Testis (tissue), 3 donors: ENCODE results near the gene WDR76. TPM values are rescaled to one million over a fixed set of nuclear protein-coding genes. Genes with fewer than 3 reads are reported as not detected.

Experiments
- DNase-seq: peaks from one replicate; pipeline ENCODE4 v3.0.0-alpha.2; 2019
- H3K27ac ChIP-seq, 2 donors: fragments of 200-600 bp; sonication (generic); one replicate each; pipeline ENCODE4 v1.5.1; 2019
- H3K27me3 ChIP-seq: fragments of 200-600 bp; sonication (generic); one replicate; pipeline ENCODE4 v1.5.1; 2019
- H3K36me3 ChIP-seq: fragments of 200-600 bp; sonication (generic); one replicate; pipeline ENCODE4 v1.5.1; 2017; ENCODE audit warnings: low read depth; ENCODE audit errors: missing control alignments
- H3K4me1 ChIP-seq: fragments of 200-600 bp; sonication (generic); one replicate; pipeline ENCODE4 v1.5.1; 2019
- H3K4me3 ChIP-seq, 2 donors: fragments of 200-600 bp; sonication (generic); one replicate each; pipeline ENCODE4 v1.5.1; 2017 to 2019
- H3K9me3 ChIP-seq: fragments of 200-600 bp; sonication (generic); one replicate; pipeline ENCODE4 v1.5.1; 2017
- CTCF ChIP-seq, 3 experiments: fragments of 450-650 bp in 2 of 3; fragments of 200-600 bp in 1 of 3; sonication (generic) in 1 of 3; IDR thresholded peaks; one replicate each; pipeline ENCODE4 v1.5.1; 2016 to 2019; ENCODE audit warnings: antibody characterized with exemption in 3 of 3, mild to moderate bottlenecking in 2 of 3, moderate library complexity in 1 of 3
- POLR2A ChIP-seq: fragments of 450-650 bp; IDR thresholded peaks from one replicate; pipeline ENCODE4 v1.6.1; 2017; ENCODE audit warnings: antibody characterized with exemption, mild to moderate bottlenecking, moderate library complexity
- WGBS, 2 donors: methylation state at CpG; one replicate each; pipeline ENCODE4 v1.1.5; 2018; 5-methylcytosine and 5-hydroxymethylcytosine counted together
- intact Hi-C: fragments of 100-400 bp; cut with DNase I; formaldehyde crosslinking; loops from one replicate; pipeline ENCODE4 v1.15.1; 2023; ENCODE audit warnings: low total_unique reads
- polyA plus RNA-seq: library from polyadenylated mRNA; stranded (reverse); fragments of 350-450 nt; fragmentation: Illumina TruSeq; extraction: RNeasy Lipid Tissue Mini Kit (QIAGEN cat#74804); gene quantifications from one replicate; pipeline ENCODE4 v1.2.3, GENCODE V29; 2014; ENCODE audit warnings: low read depth, low replicate concordance; ENCODE audit not compliant: insufficient read depth
- total RNA-seq, 2 donors: library from RNA; depleted of rRNA; stranded (reverse); fragments of >200 nt; gene quantifications; one replicate each; pipeline ENCODE4 v1.2.3, GENCODE V29; 2016

WDR76 gene
- total and polyA plus RNA-seq, 3 donors from 2014 or later: 7.9 to 16.9 (median 9.5) TPM

- Histone ChIP-seq H3K4me3 (no peak overlapping the region), H3K27me3 (no peaks in the 10 kb centered on the region), H3K27ac (no peak overlapping the region), H3K4me1 (peaks cover 24% of the 10 kb centered on the region), H3K9me3 (no peaks in the 10 kb centered on the region), H3K36me3 (no peaks in the 10 kb centered on the region)
- WGBS, 2 donors: 67 to 74% methylated on average over 5 of the region's 5 CpGs
- TF ChIP-seq CTCF (IDR thresholded peaks at IDR 0.05) (no peak), POLR2A (no peak)
- intact Hi-C loops: no loop called here
- DNase-seq: no peak
Observed at GRCh38 chr15:43895586-43895985, 68.8 kb downstream of the WDR76 start.

- no peaks in the 10 kb centered on the region for H3K36me3 ChIP-seq
- TF ChIP-seq CTCF (IDR thresholded peaks at IDR 0.05) (no peak), POLR2A (no peak)
- peaks cover 32% of the 10 kb centered on the region for H3K4me1 ChIP-seq
- DNase-seq: no peak
- no peaks in the 10 kb centered on the region for H3K27me3 ChIP-seq
- H3K27ac ChIP-seq: no peak overlapping the region
- intact Hi-C loops: no loop called here
- H3K9me3 ChIP-seq: no peaks in the 10 kb centered on the region
- H3K4me3 ChIP-seq: no peak overlapping the region
- 93 to 97% methylated on average over 1 of the region's 1 CpG for WGBS, 2 donors
Observed at GRCh38 chr15:43896543-43896942, 69.7 kb downstream of the WDR76 start.

GRCh38 chr15:43898891-43899290, 72.1 kb downstream of the WDR76 start:
- peaks cover 29% of the 10 kb centered on the region for H3K4me1 ChIP-seq
- no peak for DNase-seq
- TF ChIP-seq CTCF (IDR thresholded peaks at IDR 0.05) (no peak), POLR2A (no peak)
- no peaks in the 10 kb centered on the region for H3K9me3 ChIP-seq
- no peak overlapping the region for H3K4me3 ChIP-seq
- H3K36me3 ChIP-seq: no peaks in the 10 kb centered on the region
- peak overlapping the region; percentile 35 to 39 for H3K27ac ChIP-seq
- WGBS, 2 donors: 33 to 35% methylated on average over 2 of the region's 2 CpGs
- intact Hi-C loops: no loop called here
- no peaks in the 10 kb centered on the region for H3K27me3 ChIP-seq

- H3K36me3 ChIP-seq: no peaks in the 10 kb centered on the region
- peaks cover 25% of the 10 kb centered on the region for H3K4me1 ChIP-seq
- TF ChIP-seq CTCF (IDR thresholded peaks at IDR 0.05): no peak
- no peak for TF ChIP-seq POLR2A
- DNase-seq: no peak
- H3K4me3 ChIP-seq: no peak overlapping the region
- WGBS, 2 donors: 77 to 82% methylated on average over 5 of the region's 5 CpGs
- H3K27me3 ChIP-seq: no peaks in the 10 kb centered on the region
- H3K9me3 ChIP-seq: no peaks in the 10 kb centered on the region
- intact Hi-C loops: loop anchor here (10.0 kb wide), 1 partner anchor 325 kb away; no protein-coding TSS in a partner anchor
- peak overlapping the region; percentile 35 to 39 for H3K27ac ChIP-seq
Observed at GRCh38 chr15:43899928-43900327, 73.1 kb downstream of the WDR76 start.

GRCh38 chr15:43900996-43901395, 74.2 kb downstream of the WDR76 start:
- Histone ChIP-seq H3K36me3 (no peaks in the 10 kb centered on the region), H3K9me3 (no peaks in the 10 kb centered on the region), H3K27me3 (no peaks in the 10 kb centered on the region), H3K4me3 (no peak overlapping the region), H3K27ac (peak overlapping the region in 1 of 2 donors; percentile 3), H3K4me1 (peaks cover 25% of the 10 kb centered on the region)
- intact Hi-C loops: loop anchor here (10.0 kb wide), 1 partner anchor 324 kb away; no protein-coding TSS in a partner anchor
- WGBS, 2 donors: 70 to 92% methylated on average over 1 of the region's 1 CpG
- TF ChIP-seq CTCF (IDR thresholded peaks at IDR 0.05) (no peak), POLR2A (no peak)
- peak; percentile 49 for DNase-seq
